Hematopoietic multipotent progenitor cell treated with erythropoietin and hydrocortisone succinate and interleukin-3 and kit ligand, for 17 days (in vitro differentiated cells): ENCODE results near the gene GINS1.

Source experiments
- DNase-seq: peaks from one replicate; pipeline ENCODE4 v3.0.0-alpha.2; 2015; ENCODE audit warnings: low spot score

Gene GINS1

GRCh38 chr20:25477014-25477882 is 69.8 kb downstream of the GINS1 start:
- DNase-seq, result no peak

DNA sequence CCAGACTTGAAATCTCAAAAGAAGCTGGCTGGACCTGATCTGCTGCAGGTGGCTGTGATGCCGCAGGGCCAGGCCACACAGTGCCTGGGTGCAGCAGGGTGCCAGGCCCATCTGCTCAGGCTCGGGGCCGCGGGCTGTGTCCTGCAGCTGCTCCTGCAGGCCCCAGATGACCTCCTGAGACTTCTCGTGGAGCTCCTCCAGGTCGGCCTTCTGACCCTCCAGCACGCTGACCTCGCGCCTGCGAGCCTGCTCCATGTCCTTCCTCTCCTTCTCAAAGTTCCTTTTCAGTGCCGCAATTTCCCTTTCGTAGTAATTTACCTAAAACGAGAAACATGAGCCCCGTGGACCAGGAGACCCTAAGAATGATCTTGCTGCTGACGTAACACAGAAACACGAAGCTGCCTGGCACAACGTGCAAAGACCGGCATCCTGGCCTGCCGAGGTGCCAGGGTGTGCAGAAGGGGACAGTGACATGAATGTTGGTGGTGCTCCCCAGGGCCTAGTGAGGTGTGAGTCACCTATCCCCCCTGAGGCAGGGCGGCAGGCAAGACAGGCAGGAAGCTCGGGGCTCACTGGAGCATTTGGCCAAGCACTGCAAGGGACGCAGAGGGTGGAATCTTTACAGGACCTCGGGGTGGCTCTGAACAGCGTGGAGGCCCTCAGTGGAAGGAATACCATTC is 71.6 kb downstream of the GINS1 start:
- DNase-seq, result no peak

DNA sequence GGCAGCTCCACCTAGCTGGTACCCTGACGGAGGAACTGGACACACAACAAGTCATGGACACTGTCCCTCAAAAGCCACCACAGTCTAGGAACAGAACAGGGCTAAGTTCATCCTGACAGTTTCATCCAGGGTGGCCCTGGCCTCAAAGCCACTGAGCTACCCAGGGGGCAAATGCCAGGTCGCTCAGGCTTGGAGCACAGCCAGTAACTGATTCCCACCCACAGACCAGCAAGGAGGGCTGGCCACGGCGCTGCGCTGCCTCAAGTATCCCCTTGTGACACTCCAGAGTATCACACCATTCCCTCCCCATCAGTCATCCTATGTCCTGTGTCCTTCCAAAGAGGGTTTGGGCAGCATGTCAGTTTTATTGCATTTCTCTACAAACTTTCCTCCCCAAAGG is 72.2 kb downstream of the GINS1 start:
- DNase-seq, result no peak

- DNase-seq, result no peak
Measured at GRCh38 chr20:25480156-25480555, 72.7 kb downstream of the GINS1 start.

GRCh38 chr20:25480797-25481196 is 73.3 kb downstream of the GINS1 start:
- no peak for DNase-seq

- DNase-seq, result no peak
Measured at GRCh38 chr20:25481235-25481917, 73.9 kb downstream of the GINS1 start.

DNA sequence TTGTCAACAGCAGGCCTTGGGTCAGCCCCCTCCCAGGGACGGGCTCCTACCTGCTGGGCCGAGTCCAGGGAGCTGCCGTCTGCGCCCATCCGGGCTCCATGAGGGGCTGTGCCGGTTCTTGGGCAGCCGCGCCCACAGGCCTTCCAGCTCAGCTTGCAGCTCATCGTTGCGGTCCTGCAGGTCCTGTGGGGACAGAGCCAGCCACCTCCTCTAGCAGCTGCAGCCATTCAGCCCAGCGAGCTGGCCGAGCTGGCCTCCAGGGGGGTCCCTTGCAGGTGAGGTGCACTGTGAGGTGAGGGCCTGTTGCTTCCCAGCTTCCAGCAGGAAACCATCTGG is 74.4 kb downstream of the GINS1 start:
- DNase-seq, result no peak

GRCh38 chr20:25483431-25484132 is 76.1 kb downstream of the GINS1 start:
- no peak for DNase-seq

DNA sequence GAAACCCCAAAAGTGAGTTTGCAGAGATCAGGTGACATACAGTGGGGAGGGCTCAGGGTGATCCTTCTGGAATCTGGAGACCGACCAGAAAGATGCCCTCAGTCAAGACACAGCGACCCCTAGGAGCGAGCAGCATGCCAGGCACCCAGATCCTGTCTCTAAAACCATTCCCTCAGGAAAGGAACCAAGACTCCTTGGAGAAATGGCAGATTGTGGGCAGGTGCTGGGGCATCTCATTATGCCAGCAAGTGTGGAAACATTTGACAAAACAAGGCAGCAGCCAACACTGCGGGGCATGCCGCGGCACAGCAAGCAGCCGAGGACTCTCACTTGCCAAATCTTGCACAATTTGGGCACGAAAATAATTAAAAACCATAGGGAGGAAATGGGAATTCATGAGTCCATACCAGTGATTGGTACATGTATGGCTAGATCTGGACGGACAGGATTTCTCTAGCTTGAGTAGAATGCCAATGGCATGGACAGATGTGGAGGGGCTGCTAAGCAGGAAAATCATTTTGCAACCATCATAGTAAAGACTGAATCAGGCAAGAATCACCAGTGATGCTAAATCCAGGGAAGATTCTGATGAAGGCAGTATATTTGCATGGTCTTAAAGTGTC is 76.9 kb downstream of the GINS1 start:
- no peak for DNase-seq

DNA sequence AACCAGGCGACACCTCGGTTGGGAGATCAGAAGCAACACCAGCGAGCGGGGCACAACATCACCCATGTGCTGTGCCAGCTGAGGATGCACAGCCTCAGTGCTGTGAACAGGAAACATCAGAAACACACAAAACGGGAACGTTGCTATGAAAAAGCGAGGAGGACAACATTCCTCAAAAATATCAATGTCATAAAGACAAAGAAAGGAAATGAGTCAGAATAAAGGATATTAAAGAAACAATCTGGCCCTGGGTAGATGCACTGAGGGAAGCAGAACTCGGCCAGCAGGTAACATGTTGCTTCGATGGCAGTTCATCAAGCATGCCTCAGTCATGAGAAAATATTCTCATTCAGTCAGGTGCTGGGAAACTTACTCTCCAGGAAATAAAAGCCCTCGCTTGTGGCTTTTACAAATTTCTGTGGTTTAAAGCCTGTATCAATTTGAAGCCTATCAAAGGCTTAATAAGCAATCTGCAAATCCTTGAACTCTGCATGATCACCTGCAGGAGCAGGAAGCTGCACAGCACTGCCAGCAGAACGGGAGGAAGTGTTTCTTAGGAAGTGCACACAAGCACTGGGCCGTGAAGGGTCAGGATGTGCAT is 77.5 kb downstream of the GINS1 start:
- DNase-seq, result no peak

DNA sequence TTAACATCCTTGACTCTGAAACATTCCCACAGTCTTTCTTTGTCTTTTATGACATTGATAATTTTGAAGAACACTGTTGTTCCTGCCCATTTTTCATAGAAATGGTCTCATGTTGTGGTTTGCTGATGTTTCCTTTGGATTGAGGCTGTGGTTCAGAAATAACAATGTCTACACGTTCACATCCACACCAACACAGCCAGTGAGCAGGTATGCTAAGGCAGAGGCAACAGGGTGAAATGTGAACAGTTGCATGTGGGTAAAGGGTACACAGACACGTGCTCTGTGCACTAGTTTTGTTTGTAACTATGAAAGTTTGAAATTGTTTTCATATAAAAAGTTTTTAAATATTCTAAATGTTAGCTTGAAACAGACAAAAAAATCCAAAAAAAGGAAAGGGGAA is 78.4 kb downstream of the GINS1 start:
- no peak for DNase-seq

- DNase-seq, result no peak
Measured at GRCh38 chr20:25486377-25486776, 78.9 kb downstream of the GINS1 start.

DNA sequence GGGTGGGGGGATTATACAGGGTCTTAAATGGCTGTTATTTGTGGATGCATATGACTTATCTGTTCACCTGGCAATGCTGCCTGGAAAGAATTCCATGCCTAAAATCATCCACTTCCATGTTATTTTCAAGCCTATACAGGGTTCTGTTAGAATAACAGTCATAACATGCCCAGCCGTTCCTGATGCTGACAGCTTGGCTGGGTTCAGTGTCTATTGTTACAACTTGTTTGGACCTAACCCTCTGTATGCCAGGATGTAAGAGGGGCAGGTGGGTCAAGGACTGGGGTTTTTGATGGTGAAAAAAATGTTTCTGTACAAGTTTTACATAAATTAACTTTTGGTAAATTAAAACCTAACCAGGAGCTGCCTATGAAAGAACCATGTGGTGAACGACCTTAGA is 79.8 kb downstream of the GINS1 start:
- no peak for DNase-seq

- DNase-seq, result no peak
Measured at GRCh38 chr20:25487975-25488374, 80.5 kb downstream of the GINS1 start.

- no peak for DNase-seq
Measured at GRCh38 chr20:25489221-25489871, 81.9 kb downstream of the GINS1 start.

- DNase-seq, result no peak
Measured at GRCh38 chr20:25490656-25491445, 83.4 kb downstream of the GINS1 start.

DNA sequence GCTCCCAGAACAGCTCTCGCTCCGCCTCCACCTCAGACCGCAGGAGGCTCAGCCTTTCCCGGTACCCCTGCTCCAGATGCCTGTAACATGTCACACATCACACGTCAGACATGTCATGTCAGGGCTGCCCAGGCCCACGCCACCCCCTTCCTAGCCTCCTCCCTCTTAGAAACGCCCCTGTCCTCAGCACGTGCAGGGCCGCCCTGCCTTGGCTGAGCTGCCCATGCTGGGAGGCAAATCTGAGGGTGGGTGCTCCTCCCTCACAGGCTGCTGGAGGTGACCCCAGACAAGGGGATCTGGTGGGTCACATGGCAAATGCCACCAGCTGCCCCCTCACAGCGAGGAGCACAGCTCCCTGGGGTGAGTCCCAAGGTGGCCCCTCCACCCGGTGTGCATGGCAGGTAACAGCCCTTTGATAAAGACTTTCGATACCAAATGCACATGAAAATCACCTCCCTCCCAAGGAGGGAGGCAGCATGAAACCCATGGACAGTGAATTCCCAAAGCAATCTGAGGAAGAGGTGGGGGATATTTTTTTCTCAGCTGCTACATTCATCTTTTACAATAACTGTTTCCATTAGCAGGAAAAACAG is 84.1 kb downstream of the GINS1 start:
- no peak for DNase-seq

- no peak for DNase-seq
Measured at GRCh38 chr20:25493137-25493536, 85.7 kb downstream of the GINS1 start.

- no peak for DNase-seq
Measured at GRCh38 chr20:25493748-25494505, 86.5 kb downstream of the GINS1 start.
